OCI-LY7 (cell line): Measurements from ENCODE around the gene FDXACB1.

ENCODE experiments used
- EZH2phosphoT487 ChIP-seq: fragments of 200-600 bp; sonication (generic); IDR thresholded peaks from 2 replicates; pipeline ENCODE4 v1.6.1; 2018; ENCODE audit warnings: low read depth, borderline replicate concordance, mild to moderate bottlenecking, mixed run types, antibody characterized with exemption, low read length, moderate library complexity, mixed read lengths
- TF ChIP-seq, protein P1 (sequence below): fragments of 200-600 bp; sonication (generic); conservative IDR thresholded peaks from 2 replicates; pipeline ENCODE4 v1.5.1; 2014; ENCODE audit warnings: mild to moderate bottlenecking, antibody characterized with exemption, low read length, moderate library complexity, mixed read lengths

DNA sequence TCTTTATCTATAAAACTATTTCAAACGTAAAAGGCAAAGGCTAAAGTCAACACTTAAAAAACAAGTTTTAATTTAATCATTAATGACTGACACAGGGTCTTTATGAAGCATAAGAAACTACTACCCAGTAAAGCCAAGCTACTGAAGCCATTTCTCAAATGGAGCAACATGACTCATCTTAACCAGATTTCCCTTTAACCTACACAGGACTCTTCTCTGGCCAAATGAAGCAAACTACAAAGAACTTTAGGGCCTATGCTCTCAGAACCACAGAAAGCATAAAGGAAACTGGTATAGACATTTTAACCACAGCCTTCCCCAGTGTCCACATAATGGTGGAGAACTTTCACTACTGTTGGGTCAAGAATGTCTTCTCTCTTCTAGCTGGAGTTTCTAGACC is 42.2 kb downstream of the FDXACB1 start:
- TF ChIP-seq, protein P1, sequence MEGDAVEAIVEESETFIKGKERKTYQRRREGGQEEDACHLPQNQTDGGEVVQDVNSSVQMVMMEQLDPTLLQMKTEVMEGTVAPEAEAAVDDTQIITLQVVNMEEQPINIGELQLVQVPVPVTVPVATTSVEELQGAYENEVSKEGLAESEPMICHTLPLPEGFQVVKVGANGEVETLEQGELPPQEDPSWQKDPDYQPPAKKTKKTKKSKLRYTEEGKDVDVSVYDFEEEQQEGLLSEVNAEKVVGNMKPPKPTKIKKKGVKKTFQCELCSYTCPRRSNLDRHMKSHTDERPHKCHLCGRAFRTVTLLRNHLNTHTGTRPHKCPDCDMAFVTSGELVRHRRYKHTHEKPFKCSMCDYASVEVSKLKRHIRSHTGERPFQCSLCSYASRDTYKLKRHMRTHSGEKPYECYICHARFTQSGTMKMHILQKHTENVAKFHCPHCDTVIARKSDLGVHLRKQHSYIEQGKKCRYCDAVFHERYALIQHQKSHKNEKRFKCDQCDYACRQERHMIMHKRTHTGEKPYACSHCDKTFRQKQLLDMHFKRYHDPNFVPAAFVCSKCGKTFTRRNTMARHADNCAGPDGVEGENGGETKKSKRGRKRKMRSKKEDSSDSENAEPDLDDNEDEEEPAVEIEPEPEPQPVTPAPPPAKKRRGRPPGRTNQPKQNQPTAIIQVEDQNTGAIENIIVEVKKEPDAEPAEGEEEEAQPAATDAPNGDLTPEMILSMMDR = no peak
- TF ChIP-seq EZH2phosphoT487 = no peak
